Testis (tissue), 2 donors: ENCODE measurements around the gene YIF1A.

Source experiments
- POLR2A ChIP-seq: fragments of 450-650 bp; IDR thresholded peaks from one replicate; pipeline ENCODE4 v1.6.1; 2017; ENCODE audit warnings: antibody characterized with exemption, mild to moderate bottlenecking, moderate library complexity
- TF ChIP-seq, protein P1 (sequence below), 3 experiments: fragments of 450-650 bp in 2 of 3; fragments of 200-600 bp in 1 of 3; sonication (generic) in 1 of 3; IDR thresholded peaks; one replicate each; pipeline ENCODE4 v1.5.1; 2016 to 2019; ENCODE audit warnings: antibody characterized with exemption in 3 of 3, mild to moderate bottlenecking in 2 of 3, moderate library complexity in 1 of 3

DNA sequence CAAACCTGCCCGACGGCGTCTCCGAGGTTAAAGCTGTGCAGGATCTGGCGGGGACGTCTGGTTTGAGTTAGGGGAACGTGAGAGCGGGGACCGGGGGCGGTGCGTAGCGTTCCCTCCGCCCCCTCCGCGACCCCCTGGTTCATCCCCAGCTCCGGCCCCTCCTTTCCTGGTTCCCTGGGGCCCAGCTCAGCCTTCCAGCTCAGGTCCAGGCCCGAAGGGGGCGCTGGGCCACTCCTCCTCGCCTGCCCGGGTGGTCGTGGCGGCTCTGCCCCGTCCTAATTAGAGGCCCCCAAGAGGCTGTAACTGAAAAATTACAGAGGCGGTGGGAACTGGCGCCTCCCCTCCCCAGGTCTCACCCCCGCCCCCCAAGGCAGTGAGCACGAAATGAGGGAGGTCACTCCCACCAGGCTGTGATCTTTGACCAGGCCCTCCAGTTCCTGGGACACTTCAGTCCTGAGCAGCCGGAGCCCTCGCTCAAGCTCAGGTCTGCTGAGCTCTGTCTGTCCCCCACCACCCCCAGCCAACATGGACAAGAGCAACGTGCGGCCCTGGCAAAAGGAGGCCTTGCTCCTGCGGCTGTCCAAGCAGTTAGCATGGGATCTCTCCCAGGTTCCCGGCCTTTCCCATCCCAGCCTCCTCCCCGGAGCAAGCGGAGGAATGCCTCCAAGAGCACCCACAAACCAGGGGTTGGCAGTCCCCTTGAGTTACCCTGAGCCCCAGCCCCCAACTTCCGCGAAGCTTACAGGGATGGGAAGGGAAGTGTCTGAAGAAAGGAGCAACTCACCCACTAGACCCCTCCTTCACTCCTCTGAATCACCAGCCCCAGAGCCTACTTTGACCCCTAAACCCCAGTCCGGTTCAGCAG lies 24.6 kb upstream of the YIF1A start:
- TF ChIP-seq, protein P1, sequence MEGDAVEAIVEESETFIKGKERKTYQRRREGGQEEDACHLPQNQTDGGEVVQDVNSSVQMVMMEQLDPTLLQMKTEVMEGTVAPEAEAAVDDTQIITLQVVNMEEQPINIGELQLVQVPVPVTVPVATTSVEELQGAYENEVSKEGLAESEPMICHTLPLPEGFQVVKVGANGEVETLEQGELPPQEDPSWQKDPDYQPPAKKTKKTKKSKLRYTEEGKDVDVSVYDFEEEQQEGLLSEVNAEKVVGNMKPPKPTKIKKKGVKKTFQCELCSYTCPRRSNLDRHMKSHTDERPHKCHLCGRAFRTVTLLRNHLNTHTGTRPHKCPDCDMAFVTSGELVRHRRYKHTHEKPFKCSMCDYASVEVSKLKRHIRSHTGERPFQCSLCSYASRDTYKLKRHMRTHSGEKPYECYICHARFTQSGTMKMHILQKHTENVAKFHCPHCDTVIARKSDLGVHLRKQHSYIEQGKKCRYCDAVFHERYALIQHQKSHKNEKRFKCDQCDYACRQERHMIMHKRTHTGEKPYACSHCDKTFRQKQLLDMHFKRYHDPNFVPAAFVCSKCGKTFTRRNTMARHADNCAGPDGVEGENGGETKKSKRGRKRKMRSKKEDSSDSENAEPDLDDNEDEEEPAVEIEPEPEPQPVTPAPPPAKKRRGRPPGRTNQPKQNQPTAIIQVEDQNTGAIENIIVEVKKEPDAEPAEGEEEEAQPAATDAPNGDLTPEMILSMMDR (IDR thresholded peaks at IDR 0.05), result no peak
- no peak for TF ChIP-seq POLR2A
